Left hindlimb (tissue), 1 donor: ENCODE data around the gene SLC16A1.
"Not testable (repeated sequence)": the region's sequence is repeated elsewhere in the genome, so short reads cannot be mapped to it uniquely, and the experiment has no call there.

ENCODE experiments used
- DNase-seq: peaks from one replicate; pipeline ENCODE4 v3.0.0-alpha.2; 2018

Gene SLC16A1

GRCh38 chr1:112964347-112964746 is 8.4 kb upstream of the SLC16A1 start:
- DNase-seq = no peak

DNA sequence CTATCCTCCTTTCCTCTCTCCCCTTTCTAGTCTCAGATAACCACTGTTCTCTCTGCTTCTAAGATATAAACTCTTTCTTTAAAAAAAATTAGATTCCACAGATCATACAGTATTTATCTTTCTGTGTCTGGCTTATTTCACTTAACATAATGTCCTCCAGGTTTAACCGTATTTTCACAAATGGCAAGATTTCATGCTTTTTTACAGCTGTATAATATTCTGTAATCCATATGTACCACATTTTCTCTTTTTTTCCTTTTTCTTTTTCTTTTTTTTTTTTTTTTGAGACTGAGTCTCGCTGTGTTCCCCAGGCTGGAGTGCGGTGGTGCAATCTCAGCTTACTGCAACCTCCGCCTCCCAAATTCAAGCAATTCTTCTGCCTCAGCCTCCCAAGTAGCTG is 5.1 kb upstream of the SLC16A1 start:
- no peak for DNase-seq

DNA sequence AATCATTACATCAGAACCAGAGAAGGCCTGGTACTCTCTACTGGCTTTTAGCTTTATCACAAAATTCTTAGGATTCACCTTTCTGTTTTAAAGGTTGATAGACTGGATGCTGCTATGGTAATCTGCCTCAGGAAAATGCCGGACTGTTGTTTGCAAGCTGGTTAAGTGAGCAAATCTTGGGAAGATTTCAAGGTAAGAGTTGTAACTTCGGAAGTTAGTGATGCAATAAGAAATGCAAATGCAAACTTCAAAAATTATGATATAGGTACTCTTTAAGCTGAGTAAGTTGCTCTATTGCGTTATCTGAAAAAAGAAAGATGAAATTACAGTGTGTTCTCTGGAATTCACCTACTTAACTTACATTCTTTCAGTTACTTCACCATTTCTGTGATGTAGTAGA is 4.4 kb upstream of the SLC16A1 start:
- DNase-seq = no peak

DNA sequence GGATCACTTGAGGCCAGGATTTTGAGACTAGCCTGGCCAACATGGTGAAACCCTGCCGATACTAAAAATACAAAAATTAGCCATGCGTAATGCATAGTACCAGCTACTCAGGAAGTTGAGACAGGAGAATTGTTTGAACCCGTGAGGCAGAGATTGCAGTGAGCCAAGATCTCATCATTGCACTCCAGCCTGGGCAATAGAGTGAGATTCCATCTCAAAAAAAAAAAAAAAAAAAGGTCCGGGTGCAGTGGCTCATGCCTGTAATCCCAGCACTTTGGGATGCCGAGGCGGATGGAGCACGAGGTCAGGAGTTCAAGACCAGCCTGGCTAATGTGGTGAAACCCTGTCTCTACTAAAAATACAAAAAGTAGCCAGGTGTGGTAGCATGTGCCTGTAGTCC is 2.2 kb upstream of the SLC16A1 start:
- DNase-seq = not testable (repeated sequence)

GRCh38 chr1:112957133-112957812 is 1.3 kb upstream of the SLC16A1 start:
- DNase-seq = no peak

DNA sequence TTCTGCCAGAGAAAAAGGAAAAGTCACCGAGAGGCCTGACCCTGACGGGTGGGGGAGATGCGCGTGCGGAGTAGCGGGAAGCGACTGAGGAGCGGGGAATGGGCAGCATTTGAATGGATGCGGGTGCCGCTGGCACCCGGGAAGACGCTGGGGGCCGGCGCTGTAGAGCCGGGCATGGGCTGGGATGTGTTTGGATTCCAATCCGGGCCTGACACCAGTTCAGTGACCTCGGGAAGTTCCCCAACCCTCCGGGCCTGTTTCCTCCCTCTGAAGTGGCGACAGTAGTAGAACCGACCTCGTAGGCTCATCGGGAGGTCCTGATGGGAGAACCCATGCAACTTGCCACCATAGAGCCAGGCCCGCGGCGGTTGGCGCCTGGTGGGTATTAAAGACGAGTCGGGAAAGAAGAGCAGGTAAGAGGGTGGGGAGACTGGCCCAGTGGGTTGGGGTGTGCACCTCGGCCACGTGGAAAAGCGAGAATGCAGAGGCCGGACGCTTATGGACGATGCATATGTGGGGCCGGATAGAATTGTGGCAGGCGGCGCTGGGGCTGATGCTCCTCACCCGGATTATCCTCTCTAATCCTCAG is 642 bp upstream of the SLC16A1 start:
- no peak for DNase-seq

GRCh38 chr1:112954945-112955772 is 837 bp downstream of the SLC16A1 start:
- peak; percentile 68 for DNase-seq

DNA sequence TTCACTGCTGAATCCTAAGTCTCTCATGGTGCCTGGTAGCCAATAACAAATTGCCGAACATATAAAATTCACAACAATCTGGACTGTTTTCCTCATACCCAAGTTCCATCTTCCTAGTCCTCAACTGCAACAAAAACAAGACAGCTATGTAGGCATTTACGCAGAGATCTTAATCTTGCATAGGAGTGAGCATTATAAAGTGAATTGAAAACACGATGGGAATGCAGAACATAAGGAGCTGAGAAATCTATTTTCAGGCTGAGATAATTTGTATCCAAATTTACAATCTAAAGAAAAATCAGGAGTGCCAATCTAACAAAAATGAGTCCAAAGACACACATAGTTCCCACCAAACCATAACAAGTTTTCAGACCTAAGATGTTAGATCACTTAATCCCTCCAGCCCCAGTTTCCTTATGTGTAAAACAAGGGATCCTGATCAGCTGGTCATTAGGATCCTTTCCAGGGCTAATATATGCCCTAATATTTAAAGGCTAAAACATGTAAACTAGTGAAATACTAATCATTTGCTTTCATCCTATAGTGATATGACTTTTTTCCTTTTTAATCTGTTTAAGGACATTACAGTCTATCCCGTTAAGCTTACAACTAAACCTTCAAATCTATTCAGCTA is 1.9 kb downstream of the SLC16A1 start:
- DNase-seq = no peak

- DNase-seq = no peak
Measured at GRCh38 chr1:112950426-112950825, 5.6 kb downstream of the SLC16A1 start.

- no peak for DNase-seq
Measured at GRCh38 chr1:112946683-112947082, 9.3 kb downstream of the SLC16A1 start.

DNA sequence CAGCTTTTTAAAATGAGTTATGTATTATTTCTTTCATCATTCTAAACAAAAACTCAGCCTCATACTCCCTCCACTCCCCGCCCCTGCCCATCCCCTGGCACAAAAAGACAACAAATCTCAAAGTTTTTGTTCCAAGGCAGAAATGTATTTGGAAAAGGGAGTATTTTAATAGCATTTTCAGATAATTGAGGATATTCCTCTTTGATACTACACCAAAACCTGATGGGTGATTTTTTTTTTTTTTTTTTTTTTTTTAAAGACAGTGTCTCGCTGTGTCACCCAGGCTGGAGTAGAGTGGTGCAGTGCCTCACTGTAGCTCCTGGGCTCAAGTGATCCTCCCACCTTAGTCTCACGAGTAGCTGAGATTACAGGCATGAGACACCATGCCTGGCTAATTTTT is 16.2 kb downstream of the SLC16A1 start:
- DNase-seq = no peak

DNA sequence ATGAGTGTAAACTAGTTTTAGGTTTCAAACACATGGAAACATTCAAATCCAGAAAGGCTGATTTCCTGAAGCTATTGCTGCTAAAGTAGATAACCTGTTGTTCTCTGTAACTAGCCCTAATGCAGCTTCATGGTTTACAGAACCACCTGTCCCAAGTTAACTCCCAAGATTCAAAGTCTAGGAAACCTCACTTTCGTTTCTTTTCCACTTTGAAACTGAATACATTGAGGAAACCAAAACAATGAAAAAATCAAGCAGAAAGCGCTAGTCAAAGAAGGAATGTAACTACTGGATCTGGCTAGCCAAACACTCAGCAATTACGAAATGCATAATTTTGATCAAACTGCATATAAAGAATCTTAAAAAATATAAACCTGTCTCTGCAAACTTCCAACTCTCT is 17.8 kb downstream of the SLC16A1 start:
- no peak for DNase-seq

- DNase-seq = no peak
Measured at GRCh38 chr1:112937495-112937894, 18.5 kb downstream of the SLC16A1 start.

DNA sequence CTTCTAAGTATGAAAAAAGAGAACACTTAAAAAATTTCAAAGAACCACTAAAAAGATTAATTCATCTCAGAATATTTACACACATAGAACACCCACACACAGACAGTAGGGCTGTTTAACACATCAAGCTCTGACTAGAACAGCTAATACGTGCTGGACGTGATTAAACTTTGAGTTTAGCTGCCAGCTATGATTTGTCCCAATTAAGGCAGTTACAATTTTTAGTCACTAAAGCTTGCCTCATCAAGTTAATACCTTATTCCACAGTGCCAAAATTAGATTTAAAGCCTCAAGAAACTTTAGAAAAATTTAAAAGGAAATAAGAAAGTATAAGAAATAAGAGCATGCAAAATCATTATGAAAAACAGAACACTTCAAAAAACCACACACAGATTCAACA is 18.9 kb downstream of the SLC16A1 start:
- no peak for DNase-seq

- no peak for DNase-seq
Measured at GRCh38 chr1:112935461-112936111, 20.4 kb downstream of the SLC16A1 start.

DNA sequence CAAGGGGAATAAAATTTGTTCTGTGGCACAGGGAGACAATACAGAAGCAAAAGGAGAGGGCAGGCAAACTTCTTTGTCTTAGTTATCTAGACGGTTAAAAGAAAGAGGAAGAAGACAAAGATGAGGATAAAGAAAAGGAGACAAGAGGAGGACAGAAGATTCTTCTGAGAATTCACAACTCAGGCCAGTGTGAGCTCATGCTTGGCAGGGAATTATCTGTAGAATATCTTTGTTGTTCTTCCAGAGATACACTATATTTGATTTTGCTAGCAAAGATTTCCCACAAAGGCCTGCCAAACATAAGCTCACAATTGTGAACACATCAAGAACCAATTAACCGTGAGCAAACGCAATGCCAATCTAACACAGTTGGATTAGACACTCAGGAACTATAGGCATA is 21.4 kb downstream of the SLC16A1 start:
- no peak for DNase-seq

DNA sequence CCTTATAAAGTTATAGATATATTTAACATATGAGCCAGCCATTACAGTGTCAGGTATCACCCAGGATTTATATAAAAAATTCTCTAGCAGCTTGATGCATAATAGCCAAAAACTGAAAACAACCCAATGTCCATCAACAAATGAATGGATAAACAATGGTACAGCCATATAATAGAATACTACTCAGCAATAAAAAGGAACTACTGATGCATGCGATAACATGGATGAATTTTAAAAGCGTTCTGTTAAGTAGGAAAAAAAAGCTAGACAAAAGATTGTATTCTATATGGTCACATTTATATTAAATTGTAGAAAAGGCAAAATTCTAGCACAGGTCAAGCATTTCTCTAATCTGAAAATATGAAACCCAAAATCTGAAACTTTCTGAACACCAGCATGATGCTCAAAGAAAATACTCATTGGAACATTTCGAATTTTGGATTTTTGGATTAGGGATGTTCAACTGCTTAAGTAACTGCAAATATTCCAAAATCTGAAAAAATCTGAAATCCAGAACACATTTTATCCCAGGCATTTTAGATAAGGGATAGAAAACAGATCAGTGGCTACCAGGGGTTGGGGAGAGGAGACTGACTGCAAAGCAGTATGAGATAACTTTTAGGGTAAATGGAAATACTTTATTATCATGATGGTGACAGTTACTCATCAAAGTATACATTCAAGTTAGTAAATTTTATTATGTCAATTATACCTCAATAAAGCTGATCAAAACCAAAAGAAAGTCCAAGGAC is 22.0 kb downstream of the SLC16A1 start:
- no peak for DNase-seq

DNA sequence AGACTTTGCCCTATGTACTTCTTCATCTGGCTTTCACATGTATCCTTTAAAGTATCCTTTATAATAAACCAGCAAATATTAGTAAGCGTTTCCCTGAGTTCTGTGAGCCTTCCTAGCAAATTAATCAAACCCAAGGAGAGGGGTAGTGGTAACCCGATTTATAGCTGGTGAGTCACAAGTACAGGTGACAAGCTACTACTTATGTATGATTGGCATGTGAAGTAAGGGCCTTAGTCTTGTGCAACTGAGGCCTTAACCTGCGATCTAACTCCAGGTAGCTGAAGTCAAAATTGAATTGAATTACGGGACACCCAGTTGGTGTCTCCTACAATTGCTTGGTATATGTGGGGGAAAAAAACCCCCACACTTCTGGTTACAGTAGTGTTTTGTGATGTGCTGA is 26.0 kb downstream of the SLC16A1 start:
- DNase-seq = no peak

- no peak for DNase-seq
Measured at GRCh38 chr1:112927462-112927990, 28.5 kb downstream of the SLC16A1 start.

GRCh38 chr1:112926858-112927257 is 29.1 kb downstream of the SLC16A1 start:
- no peak for DNase-seq

GRCh38 chr1:112925015-112925414 is 31.0 kb downstream of the SLC16A1 start:
- DNase-seq = no peak

DNA sequence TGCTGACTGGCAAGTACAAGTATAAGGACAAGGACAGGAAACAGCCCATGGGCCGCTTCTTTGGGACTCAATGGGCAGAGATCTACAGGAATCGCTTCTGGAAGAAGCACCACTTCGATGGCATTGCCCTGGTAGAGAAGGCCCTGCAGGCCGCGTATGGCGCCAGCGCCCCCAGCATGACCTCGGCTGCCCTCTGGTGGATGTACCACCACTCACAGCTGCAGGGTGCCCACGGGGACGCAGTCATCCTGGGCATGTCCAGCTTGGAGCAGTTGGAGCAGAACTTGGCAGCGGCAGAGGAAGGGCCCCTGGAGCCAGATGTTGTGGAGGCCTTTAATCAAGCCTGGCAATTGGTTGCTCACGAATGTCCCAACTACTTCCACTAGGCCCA is 32.0 kb downstream of the SLC16A1 start:
- DNase-seq = no peak
